Epithelial cell of esophagus (primary cell): ENCODE results near the gene ARID3B.
"Not testable (repeated sequence)": the region's sequence is repeated elsewhere in the genome, so short reads cannot be mapped to it uniquely, and the experiment has no call there.

ENCODE experiments used
- DNase-seq: peaks from one replicate; pipeline ENCODE4 v3.0.0; 2010; ENCODE audit warnings: low read depth
- H3K4me3 ChIP-seq: 2 replicates; pipeline ENCODE4 v1.5.1; 2011; ENCODE audit warnings: mild to moderate bottlenecking, low read length, control low read depth
- TF ChIP-seq, protein P1 (sequence below): IDR thresholded peaks from 2 replicates; pipeline ENCODE4 v1.5.1; 2011; ENCODE audit warnings: low read depth, mild to moderate bottlenecking, low read length, control low read depth, inconsistent platforms; ENCODE audit not compliant: insufficient read depth; ENCODE audit errors: missing control alignments

The ARID3B gene

GRCh38 chr15:74592222-74592621, 51.2 kb downstream of the ARID3B start:
- H3K4me3 ChIP-seq: no peak overlapping the region
- TF ChIP-seq, protein P1, sequence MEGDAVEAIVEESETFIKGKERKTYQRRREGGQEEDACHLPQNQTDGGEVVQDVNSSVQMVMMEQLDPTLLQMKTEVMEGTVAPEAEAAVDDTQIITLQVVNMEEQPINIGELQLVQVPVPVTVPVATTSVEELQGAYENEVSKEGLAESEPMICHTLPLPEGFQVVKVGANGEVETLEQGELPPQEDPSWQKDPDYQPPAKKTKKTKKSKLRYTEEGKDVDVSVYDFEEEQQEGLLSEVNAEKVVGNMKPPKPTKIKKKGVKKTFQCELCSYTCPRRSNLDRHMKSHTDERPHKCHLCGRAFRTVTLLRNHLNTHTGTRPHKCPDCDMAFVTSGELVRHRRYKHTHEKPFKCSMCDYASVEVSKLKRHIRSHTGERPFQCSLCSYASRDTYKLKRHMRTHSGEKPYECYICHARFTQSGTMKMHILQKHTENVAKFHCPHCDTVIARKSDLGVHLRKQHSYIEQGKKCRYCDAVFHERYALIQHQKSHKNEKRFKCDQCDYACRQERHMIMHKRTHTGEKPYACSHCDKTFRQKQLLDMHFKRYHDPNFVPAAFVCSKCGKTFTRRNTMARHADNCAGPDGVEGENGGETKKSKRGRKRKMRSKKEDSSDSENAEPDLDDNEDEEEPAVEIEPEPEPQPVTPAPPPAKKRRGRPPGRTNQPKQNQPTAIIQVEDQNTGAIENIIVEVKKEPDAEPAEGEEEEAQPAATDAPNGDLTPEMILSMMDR: no peak
- DNase-seq: no peak

DNA sequence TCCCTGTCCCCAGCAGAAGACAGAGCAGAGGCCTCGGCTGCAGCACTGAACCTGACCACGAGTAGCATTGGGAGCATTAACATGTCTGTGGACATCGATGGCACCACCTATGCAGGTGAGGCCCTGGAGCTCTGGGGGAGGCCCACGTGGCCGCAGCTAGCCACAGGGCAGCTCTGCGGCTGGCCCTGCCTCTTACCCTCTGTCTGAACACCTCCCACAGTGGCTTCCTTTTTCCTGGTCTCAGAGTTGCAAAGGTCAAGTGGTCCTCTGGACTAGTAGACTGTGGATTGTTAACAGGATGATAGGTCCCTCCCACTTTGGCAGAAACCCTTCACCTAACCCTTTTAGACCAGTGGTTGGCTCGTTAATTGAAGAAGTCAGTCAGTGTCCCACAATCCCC, 52.1 kb downstream of the ARID3B start:
- no peak overlapping the region for H3K4me3 ChIP-seq
- DNase-seq: no peak
- TF ChIP-seq, protein P1: no peak

DNA sequence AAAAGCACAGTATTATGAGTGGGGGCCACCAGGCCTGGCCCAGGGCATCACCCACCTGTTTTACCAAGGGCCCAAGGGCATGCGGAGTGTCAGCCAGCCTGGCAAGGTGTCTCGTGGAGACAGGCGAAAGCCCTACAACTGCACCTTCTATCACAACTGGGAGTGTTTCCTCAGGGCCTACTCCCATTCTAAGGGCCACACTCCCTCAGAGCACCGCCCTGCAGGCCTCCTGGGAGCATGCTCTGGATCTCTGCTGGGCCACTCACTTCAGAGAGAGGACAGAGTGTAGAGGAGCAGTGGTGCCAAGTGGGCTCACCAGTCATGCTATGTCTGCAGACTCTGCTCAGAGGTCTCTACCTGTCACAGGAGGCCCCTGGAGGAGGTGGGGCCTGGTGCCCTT, 53.4 kb downstream of the ARID3B start:
- H3K4me3 ChIP-seq: no peak overlapping the region
- DNase-seq: no peak
- TF ChIP-seq, protein P1: no peak

- TF ChIP-seq, protein P1: no peak
- no peak for DNase-seq
- H3K4me3 ChIP-seq: no peak overlapping the region
These were observed 54.3 kb downstream of the ARID3B start for GRCh38 chr15:74595271-74595670.

DNA sequence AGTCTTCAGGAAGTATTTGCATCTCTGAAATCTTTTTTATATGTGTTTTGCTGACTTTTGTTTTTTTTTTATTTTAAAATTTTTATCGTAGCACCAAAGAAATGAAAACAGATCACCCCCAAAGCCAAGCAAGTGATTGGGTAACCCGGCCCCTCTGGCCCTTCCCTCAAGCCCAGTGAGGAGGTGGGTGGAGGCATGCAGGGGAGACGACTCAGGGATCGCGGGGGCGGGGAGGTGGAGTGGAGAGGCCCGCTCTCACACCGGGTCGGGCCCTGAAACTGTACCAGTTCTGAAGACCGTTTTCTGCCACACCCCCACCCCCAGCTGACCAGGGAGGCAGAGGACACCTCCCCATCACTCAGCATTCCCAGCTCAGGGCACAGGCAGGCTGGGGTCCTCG, 55.7 kb downstream of the ARID3B start:
- DNase-seq, H3K4me3 ChIP-seq: not testable (repeated sequence)

DNA sequence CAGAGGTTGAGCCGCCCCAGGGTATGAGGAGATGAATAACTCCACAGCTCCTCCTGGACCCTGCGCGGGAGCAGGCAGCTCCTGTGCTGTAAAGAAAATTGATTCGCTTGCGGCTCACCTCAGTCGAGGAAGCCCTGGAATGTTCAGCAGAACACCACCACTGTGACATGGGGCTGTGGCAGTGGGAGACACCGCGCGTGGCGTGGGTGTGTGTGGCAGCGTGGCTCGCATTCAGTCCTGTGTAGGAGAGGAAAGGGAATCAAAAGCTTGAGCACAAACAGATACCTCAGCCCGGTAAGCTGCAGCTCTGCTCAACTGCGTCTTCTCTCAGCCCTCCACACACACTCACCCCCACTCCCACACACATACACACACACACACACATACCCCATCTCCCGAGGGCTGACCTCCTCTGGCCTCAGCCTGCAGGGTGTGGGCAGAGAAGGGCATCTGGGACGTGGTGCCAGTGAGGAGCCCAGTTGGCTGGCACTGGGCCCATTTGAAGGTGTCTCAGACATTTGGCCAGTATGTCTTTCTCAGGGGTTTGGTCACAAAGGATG, 56.2 kb downstream of the ARID3B start:
- not testable (repeated sequence) for DNase-seq, H3K4me3 ChIP-seq

- peak; percentile 89 for DNase-seq
- H3K4me3 ChIP-seq: peak overlapping the region; percentile 50
- TF ChIP-seq, protein P1: no peak
These were observed 57.3 kb downstream of the ARID3B start for GRCh38 chr15:74598126-74598842.

- no peak for DNase-seq
- TF ChIP-seq, protein P1: no peak
- H3K4me3 ChIP-seq: peak overlapping the region; percentile 50
These were observed 58.1 kb downstream of the ARID3B start for GRCh38 chr15:74599156-74599555.
